ENCODE measurements around the gene KCNK10.

DNA sequence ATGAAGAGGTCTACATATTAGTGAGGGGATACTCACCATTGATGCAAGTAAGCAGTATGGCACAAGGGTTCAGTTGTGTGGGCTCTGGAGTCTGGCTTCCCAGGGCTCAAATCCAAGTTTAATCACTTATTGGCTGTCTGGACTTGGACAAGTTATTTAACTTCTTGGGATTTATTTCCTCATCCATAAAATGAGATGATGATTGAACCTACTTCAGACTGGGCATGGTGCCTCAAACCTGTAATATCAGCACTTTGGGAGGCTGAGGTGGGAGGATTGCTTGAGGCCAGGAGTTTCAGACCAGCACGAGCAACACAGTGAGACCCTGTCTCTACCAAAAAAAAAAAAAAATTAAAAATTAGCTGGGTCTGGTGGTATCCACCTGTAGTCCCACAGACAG, 67.9 kb downstream of the KCNK10 start:
- TF ChIP-seq POLR2A (IDR thresholded peaks at IDR 0.05): no peak
- no peak for TF ChIP-seq CTCF (IDR thresholded peaks at IDR 0.05)
